ENCODE results near the gene CDKAL1. TPM values are rescaled to one million over a fixed set of nuclear protein-coding genes. Genes with fewer than 3 reads are reported as not detected.
"Not testable (repeated sequence)": the region's sequence is repeated elsewhere in the genome, so short reads cannot be mapped to it uniquely, and the experiment has no call there.

CDKAL1 gene
- total and polyA plus RNA-seq, 2 donors from 2014 or later: 4.6 to 20.2 TPM

GRCh38 chr6:20919677-20920385 lies 385.6 kb downstream of the CDKAL1 start:
- Histone ChIP-seq H3K4me3 (ENCODE audit: low read length in 3 of 3) (no peak overlapping the region), H3K27ac (ENCODE audit: low read depth in 2 of 2, low read length in 2 of 2) (no peak overlapping the region), H3K9me3 (ENCODE audit: control insufficient read depth in 2 of 3, insufficient read depth in 1 of 3, low read length in 3 of 3) (peaks cover 0 to 12% (median 0%) of the 10 kb centered on the region in 3 donors), H3K9ac (ENCODE audit: low read length in 3 of 3) (no peak overlapping the region), H3K36me3 (ENCODE audit: control insufficient read depth in 2 of 3, insufficient read depth in 3 of 3, low read length in 3 of 3) (no peaks in the 10 kb centered on the region), H3K4me1 (ENCODE audit: control insufficient read depth in 2 of 3, insufficient read depth in 2 of 3, low read depth in 1 of 3, low read length in 3 of 3) (no peaks in the 10 kb centered on the region), H3K27me3 (ENCODE audit: control insufficient read depth, insufficient read depth, low read length) (no peaks in the 10 kb centered on the region)
- FAIRE-seq: no peak
- intact Hi-C loops (cut with DNase I): no loop called here
- DNase-seq: no peak
- TF ChIP-seq CTCF (IDR thresholded peaks at IDR 0.05; ENCODE audit: borderline replicate concordance, extremely low read depth, insufficient read depth): no peak

DNA sequence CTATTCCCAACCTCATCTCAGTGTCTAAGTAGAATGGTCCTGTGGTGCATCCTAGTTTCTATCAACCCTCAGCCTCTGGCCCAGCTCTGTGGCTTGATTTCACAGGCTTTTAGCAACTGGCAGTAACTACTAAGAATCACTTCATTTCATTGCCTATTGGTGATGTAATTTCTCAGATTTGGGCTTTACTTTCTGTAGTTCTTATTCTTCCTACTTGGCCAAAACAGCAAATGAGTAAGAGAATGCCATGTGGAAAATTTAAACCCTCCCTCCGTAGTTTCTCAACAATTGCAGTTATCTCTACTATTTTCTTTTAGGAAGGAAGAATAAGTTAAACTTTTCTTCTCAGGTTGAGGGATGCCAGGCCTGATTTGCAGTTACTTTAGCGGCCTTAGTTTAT lies 387.3 kb downstream of the CDKAL1 start:
- DNase-seq: no peak

GRCh38 chr6:20922743-20923142 lies 388.5 kb downstream of the CDKAL1 start:
- no peak for TF ChIP-seq CTCF (IDR thresholded peaks at IDR 0.05; ENCODE audit: borderline replicate concordance, extremely low read depth, insufficient read depth)
- no peak overlapping the region for H3K27ac ChIP-seq (ENCODE audit: low read depth in 2 of 2, low read length in 2 of 2)
- DNase-seq: no peak
- peak; percentile 8 for FAIRE-seq
- no peaks in the 10 kb centered on the region for H3K36me3 ChIP-seq (ENCODE audit: control insufficient read depth in 2 of 3, insufficient read depth in 3 of 3, low read length in 3 of 3)
- no peak overlapping the region for H3K4me3 ChIP-seq (ENCODE audit: low read length in 3 of 3)
- no peaks in the 10 kb centered on the region for H3K4me1 ChIP-seq (ENCODE audit: control insufficient read depth in 2 of 3, insufficient read depth in 2 of 3, low read depth in 1 of 3, low read length in 3 of 3)
- H3K9me3 ChIP-seq (ENCODE audit: control insufficient read depth in 2 of 3, insufficient read depth in 1 of 3, low read length in 3 of 3): no peaks in the 10 kb centered on the region
- intact Hi-C loops (cut with DNase I): no loop called here
- H3K27me3 ChIP-seq (ENCODE audit: control insufficient read depth, insufficient read depth, low read length): no peaks in the 10 kb centered on the region
- H3K9ac ChIP-seq (ENCODE audit: low read length in 3 of 3): no peak overlapping the region

More for the DNA sequence above, 387.3 kb downstream of the CDKAL1 start:
- Histone ChIP-seq H3K36me3 (ENCODE audit: control insufficient read depth in 2 of 3, insufficient read depth in 3 of 3, low read length in 3 of 3) (no peaks in the 10 kb centered on the region), H3K4me1 (ENCODE audit: control insufficient read depth in 2 of 3, insufficient read depth in 2 of 3, low read depth in 1 of 3, low read length in 3 of 3) (no peaks in the 10 kb centered on the region), H3K4me3 (ENCODE audit: low read length in 3 of 3) (no peak overlapping the region), H3K27me3 (ENCODE audit: control insufficient read depth, insufficient read depth, low read length) (no peaks in the 10 kb centered on the region), H3K27ac (ENCODE audit: low read depth in 2 of 2, low read length in 2 of 2) (no peak overlapping the region), H3K9ac (ENCODE audit: low read length in 3 of 3) (no peak overlapping the region), H3K9me3 (ENCODE audit: control insufficient read depth in 2 of 3, insufficient read depth in 1 of 3, low read length in 3 of 3) (no peaks in the 10 kb centered on the region)
- TF ChIP-seq CTCF (IDR thresholded peaks at IDR 0.05; ENCODE audit: borderline replicate concordance, extremely low read depth, insufficient read depth): no peak
- FAIRE-seq: no peak
- intact Hi-C loops (cut with DNase I): no loop called here

- FAIRE-seq; H3K4me3 ChIP-seq (ENCODE audit: low read length in 3 of 3); H3K36me3 ChIP-seq (ENCODE audit: control insufficient read depth in 2 of 3, insufficient read depth in 3 of 3, low read length in 3 of 3); H3K27ac ChIP-seq (ENCODE audit: low read depth in 2 of 2, low read length in 2 of 2); DNase-seq; H3K4me1 ChIP-seq (ENCODE audit: control insufficient read depth in 2 of 3, insufficient read depth in 2 of 3, low read depth in 1 of 3, low read length in 3 of 3); intact Hi-C loops (cut with DNase I); H3K9me3 ChIP-seq (ENCODE audit: control insufficient read depth in 2 of 3, insufficient read depth in 1 of 3, low read length in 3 of 3); H3K9ac ChIP-seq (ENCODE audit: low read length in 3 of 3); H3K27me3 ChIP-seq (ENCODE audit: control insufficient read depth, insufficient read depth, low read length): not testable (repeated sequence)
Observed at GRCh38 chr6:20924094-20924493, 389.8 kb downstream of the CDKAL1 start.

Measured in kidney (tissue), 14 donors.